PC-3 (cell line): ENCODE data around the gene NFATC1. TPM values are rescaled to one million over a fixed set of nuclear protein-coding genes. Genes with fewer than 3 reads are reported as not detected.

Experiments
- ATAC-seq: fragments of 200-7000 bp; cut with Tn5 transposase; 2 replicates; pipeline ENCODE4 v1.9.1; 2020; ENCODE audit warnings: mild to moderate bottlenecking, moderate library complexity
- BruUV-seq: library from RNA; stranded (reverse); fragments of 400-500 nt; replicated peaks from 2 replicates; lab custom pipeline; 2021; lab: Mats Ljungman, UMichigan
- CTCF ChIA-PET: fragments of 300-600 bp; sonication (Branson Sonifier 250); formaldehyde crosslinking; loops from one replicate; lab custom pipeline; 2022; ENCODE audit warnings: antibody characterized with exemption; lab: Charles Lee
- POLR2A ChIA-PET: fragments of 300-600 bp; sonication (Branson Sonifier 250); formaldehyde crosslinking; loops from one replicate; lab custom pipeline; 2022; ENCODE audit warnings: antibody characterized with exemption; ENCODE audit not compliant: unreplicated experiment; lab: Charles Lee
- DNase-seq: peaks from one replicate; pipeline ENCODE4 v3.0.0-alpha.2; 2015
- H2AFZ ChIP-seq: fragments of 300-600 bp; sonication (generic); 2 replicates; pipeline ENCODE4 v1.6.0; 2016; ENCODE audit warnings: antibody characterized with exemption, low read length
- H3F3A ChIP-seq: fragments of 300-600 bp; sonication (generic); one replicate; pipeline ENCODE4 v1.6.0; 2017; ENCODE audit warnings: antibody characterized with exemption, low read length, control low read depth, mild to moderate bottlenecking; ENCODE audit not compliant: unreplicated experiment
- H3K27ac ChIP-seq: fragments of 300-600 bp; sonication (generic); 2 replicates; pipeline ENCODE4 v1.5.1; 2016; ENCODE audit warnings: mild to moderate bottlenecking, low read length
- H3K27me3 ChIP-seq: fragments of 300-600 bp; sonication (generic); 2 replicates; pipeline ENCODE4 v1.6.1; 2016; ENCODE audit warnings: low read length, mixed read lengths
- H3K36me3 ChIP-seq: fragments of 300-600 bp; sonication (generic); 2 replicates; pipeline ENCODE4 v1.6.1; 2016; ENCODE audit warnings: low read depth, mixed run types, low read length, mixed read lengths
- H3K4me1 ChIP-seq: fragments of 300-600 bp; sonication (generic); 2 replicates; pipeline ENCODE4 v1.5.1; 2016; ENCODE audit warnings: low read length; ENCODE audit not compliant: insufficient read depth
- H3K4me2 ChIP-seq: fragments of 300-600 bp; sonication (generic); 2 replicates; pipeline ENCODE4 v1.6.0; 2016; ENCODE audit warnings: low read length
- H3K4me3 ChIP-seq: fragments of 300-600 bp; sonication (generic); 2 replicates; pipeline ENCODE4 v1.5.1; 2016; ENCODE audit warnings: mild to moderate bottlenecking, low read length, mixed read lengths
- H3K79me2 ChIP-seq: fragments of 300-600 bp; sonication (generic); 2 replicates; pipeline ENCODE4 v1.6.1; 2017; ENCODE audit warnings: low read length, mixed read lengths
- H3K9ac ChIP-seq: fragments of 300-600 bp; sonication (generic); 2 replicates; pipeline ENCODE4 v1.6.0; 2016; ENCODE audit warnings: mild to moderate bottlenecking, low read length
- H3K9me2 ChIP-seq: fragments of 300-600 bp; sonication (generic); replicated peaks from 2 replicates; pipeline ENCODE4 v1.6.1; 2016; ENCODE audit warnings: mixed run types, low read length, mixed read lengths
- H3K9me3 ChIP-seq: fragments of 300-600 bp; sonication (generic); 2 replicates; pipeline ENCODE4 v1.6.1; 2016; ENCODE audit warnings: low read length, mixed read lengths
- H4K20me1 ChIP-seq: fragments of 300-600 bp; sonication (generic); 2 replicates; pipeline ENCODE4 v1.6.1; 2016; ENCODE audit warnings: low read length, mixed read lengths
- EZH2 ChIP-seq: fragments of 300-600 bp; sonication (generic); IDR thresholded peaks from one replicate; pipeline ENCODE4 v1.6.1; 2017; ENCODE audit warnings: antibody characterized with exemption, mild to moderate bottlenecking, low read length; ENCODE audit not compliant: unreplicated experiment
- EZH2phosphoT487 ChIP-seq: fragments of 300-600 bp; sonication (generic); IDR thresholded peaks from 2 replicates; pipeline ENCODE4 v1.6.1; 2018; ENCODE audit warnings: mild to moderate bottlenecking, antibody characterized with exemption, low read length, borderline replicate concordance
- intact Hi-C: fragments of 100-400 bp; cut with micrococcal nuclease; formaldehyde crosslinking; loops from 2 replicates; pipeline ENCODE4 v1.9.0; 2023
- total RNA-seq: library from RNA; depleted of rRNA; stranded (reverse); fragments of >200 nt; gene quantifications from 2 replicates; pipeline ENCODE4 v1.2.3, GENCODE V29; 2014
- TF ChIP-seq, protein P1 (sequence below): fragments of 300-600 bp; sonication (generic); conservative IDR thresholded peaks from 2 replicates; pipeline ENCODE4 v1.5.1; 2017; ENCODE audit warnings: antibody characterized with exemption, low read depth, mild to moderate bottlenecking, low read length

Gene NFATC1
- total RNA-seq, 1 experiment from 2014 or later: 5.9 TPM

DNA sequence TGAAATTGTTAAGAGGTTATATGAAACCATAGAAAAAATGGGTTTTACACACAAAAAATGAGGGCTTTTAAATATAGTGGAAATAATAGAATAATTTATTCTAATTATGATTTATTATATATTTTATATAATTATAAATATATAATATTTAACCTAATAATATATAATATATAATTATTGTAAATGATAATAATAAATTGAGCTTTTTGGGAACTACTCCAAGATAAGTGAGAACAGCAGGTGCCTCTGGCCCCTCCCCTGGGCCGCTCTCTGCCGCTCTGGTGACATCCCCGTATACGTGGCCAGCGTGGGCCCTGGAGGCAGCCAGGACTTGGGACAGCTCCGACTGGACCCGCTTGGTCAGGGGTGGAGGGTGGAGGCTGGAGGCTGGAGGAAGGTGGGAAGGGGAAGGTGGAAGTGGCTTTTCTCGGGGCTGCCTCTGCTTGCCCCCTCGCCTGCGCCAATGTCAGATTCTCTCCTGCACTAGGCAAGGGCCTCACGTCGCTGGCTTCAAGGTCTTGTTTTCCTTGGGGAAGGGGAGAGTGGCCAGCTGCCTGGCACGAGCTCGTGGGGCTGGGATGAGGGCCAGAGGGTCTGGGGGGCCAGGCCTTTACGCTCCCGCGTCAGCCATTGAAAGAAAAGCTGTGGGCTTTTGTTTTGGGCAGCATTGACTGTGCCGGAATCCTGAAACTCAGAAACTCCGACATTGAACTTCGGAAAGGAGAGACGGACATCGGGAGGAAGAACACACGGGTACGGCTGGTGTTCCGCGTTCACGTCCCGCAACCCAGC, 54.8 kb downstream of the NFATC1 start:
- H3K4me3 ChIP-seq: no peak overlapping the region
- H3K9ac ChIP-seq: no peak overlapping the region
- TF ChIP-seq EZH2phosphoT487: no peak
- no peak for TF ChIP-seq EZH2
- TF ChIP-seq, protein P1, sequence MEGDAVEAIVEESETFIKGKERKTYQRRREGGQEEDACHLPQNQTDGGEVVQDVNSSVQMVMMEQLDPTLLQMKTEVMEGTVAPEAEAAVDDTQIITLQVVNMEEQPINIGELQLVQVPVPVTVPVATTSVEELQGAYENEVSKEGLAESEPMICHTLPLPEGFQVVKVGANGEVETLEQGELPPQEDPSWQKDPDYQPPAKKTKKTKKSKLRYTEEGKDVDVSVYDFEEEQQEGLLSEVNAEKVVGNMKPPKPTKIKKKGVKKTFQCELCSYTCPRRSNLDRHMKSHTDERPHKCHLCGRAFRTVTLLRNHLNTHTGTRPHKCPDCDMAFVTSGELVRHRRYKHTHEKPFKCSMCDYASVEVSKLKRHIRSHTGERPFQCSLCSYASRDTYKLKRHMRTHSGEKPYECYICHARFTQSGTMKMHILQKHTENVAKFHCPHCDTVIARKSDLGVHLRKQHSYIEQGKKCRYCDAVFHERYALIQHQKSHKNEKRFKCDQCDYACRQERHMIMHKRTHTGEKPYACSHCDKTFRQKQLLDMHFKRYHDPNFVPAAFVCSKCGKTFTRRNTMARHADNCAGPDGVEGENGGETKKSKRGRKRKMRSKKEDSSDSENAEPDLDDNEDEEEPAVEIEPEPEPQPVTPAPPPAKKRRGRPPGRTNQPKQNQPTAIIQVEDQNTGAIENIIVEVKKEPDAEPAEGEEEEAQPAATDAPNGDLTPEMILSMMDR: no peak
- no peaks in the 10 kb centered on the region for H3K27me3 ChIP-seq
- no peaks in the 10 kb centered on the region for H3F3A ChIP-seq
- DNase-seq: no peak
- no peak overlapping the region for H3K27ac ChIP-seq
- H3K4me1 ChIP-seq: peaks cover 7% of the 10 kb centered on the region
- ChIA-PET CTCF (no interaction called here), POLR2A (no interaction called here)
- H3K4me2 ChIP-seq: no peak overlapping the region
- no TSS peak for BruUV-seq
- ATAC-seq: no peak
- H4K20me1 ChIP-seq: no peaks in the 10 kb centered on the region
- H2AFZ ChIP-seq: no peak overlapping the region
- H3K36me3 ChIP-seq: no peaks in the 10 kb centered on the region
- intact Hi-C loops: no loop called here
- H3K9me3 ChIP-seq: no peaks in the 10 kb centered on the region
- no peaks in the 10 kb centered on the region for H3K79me2 ChIP-seq
- H3K9me2 ChIP-seq: no peaks in the 10 kb centered on the region

DNA sequence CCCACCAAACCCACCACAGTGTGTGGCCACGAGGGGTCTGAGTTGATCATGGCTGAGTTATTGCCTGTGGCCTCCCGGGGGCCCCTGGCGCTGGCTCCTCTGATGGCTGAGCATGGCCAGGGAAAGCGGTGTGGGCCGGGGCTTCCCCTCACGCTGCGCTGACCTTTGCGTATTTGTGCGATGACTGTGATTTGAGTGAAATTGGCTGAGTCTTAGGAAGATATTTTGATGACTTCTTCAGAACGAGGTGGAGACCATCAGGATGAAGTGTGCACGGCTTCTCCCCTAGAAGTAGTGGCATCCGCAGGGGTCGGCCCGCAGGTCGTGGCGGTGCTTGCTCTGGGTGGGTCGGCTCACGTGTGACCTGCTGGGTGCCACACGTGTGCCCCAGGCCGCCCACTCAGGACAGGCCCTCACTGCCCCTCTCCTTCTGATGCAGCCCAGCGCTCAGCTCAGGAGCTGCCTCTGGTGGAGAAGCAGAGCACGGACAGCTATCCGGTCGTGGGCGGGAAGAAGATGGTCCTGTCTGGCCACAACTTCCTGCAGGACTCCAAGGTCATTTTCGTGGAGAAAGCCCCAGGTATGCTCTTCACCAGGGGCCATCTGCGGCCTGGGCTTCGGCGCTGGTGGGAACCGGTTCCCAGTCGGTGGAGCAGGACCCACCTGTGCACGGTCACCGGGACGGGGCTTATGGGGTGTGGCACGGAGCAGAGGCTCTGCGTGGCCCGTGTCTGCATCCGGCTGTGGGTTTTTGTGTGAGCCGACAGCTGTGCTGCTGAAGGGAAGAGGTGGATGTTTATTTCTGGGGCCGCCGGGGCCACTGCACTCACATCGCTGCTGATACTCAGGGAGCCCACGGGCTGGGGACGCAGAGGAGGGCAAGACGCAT, 55.8 kb downstream of the NFATC1 start:
- ChIA-PET CTCF (no interaction called here), POLR2A (no interaction called here)
- Histone ChIP-seq H3F3A (no peaks in the 10 kb centered on the region), H3K4me3 (no peak overlapping the region), H3K4me2 (no peak overlapping the region), H4K20me1 (no peaks in the 10 kb centered on the region), H2AFZ (no peak overlapping the region), H3K27ac (no peak overlapping the region), H3K9me2 (no peaks in the 10 kb centered on the region), H3K27me3 (no peaks in the 10 kb centered on the region), H3K9me3 (no peaks in the 10 kb centered on the region), H3K9ac (no peak overlapping the region), H3K4me1 (peaks cover 7% of the 10 kb centered on the region), H3K79me2 (no peaks in the 10 kb centered on the region), H3K36me3 (no peaks in the 10 kb centered on the region)
- TF ChIP-seq EZH2 (no peak), EZH2phosphoT487 (no peak)
- TF ChIP-seq, protein P1: no peak
- no TSS peak for BruUV-seq
- DNase-seq: no peak
- ATAC-seq: 0 out of 2 replicates have a peak, but pooled peaks have one; percentile 23
- intact Hi-C loops: no loop called here
